ENCODE data around the gene SNTA1. TPM values are rescaled to one million over a fixed set of nuclear protein-coding genes. Genes with fewer than 3 reads are reported as not detected.

SNTA1 gene
- total and polyA plus RNA-seq, 2 donors (not counting 1 experiment from before 2014, with no cell fraction given): 17.2 to 46.6 TPM

- TF ChIP-seq CTCF (conservative IDR thresholded peaks at IDR 0.05 in 1 of 2, IDR thresholded peaks at IDR 0.05 in 1 of 2; ENCODE audit: low read depth in 1 of 2, low read length in 2 of 2) (no peak), EZH2 (IDR thresholded peaks at IDR 0.05; ENCODE audit: low read length, missing control alignments) (no peak)
- Histone ChIP-seq H3K27ac (ENCODE audit: insufficient read depth, low read length) (no peak overlapping the region), H3K79me2 (ENCODE audit: control insufficient read depth, insufficient read depth, low read length) (no peaks in the 10 kb centered on the region), H3K4me1 (ENCODE audit: control insufficient read depth, extremely low read depth, insufficient read depth, low read length) (no peaks in the 10 kb centered on the region), H3K4me3 (replicated peaks in 1 of 4; ENCODE audit: control extremely low read depth in 1 of 4, insufficient read depth in 1 of 4, low read depth in 3 of 4, low read length in 4 of 4) (no peak overlapping the region), H3K9me3 (ENCODE audit: control insufficient read depth, insufficient read depth, low read depth, low read length) (no peaks in the 10 kb centered on the region), H4K20me1 (ENCODE audit: control insufficient read depth, extremely low read depth, insufficient read depth, low read length) (no peaks in the 10 kb centered on the region), H2AFZ (ENCODE audit: low read length) (no peak overlapping the region), H3K36me3 (ENCODE audit: control insufficient read depth, insufficient read depth, low read length) (peaks cover 15% of the 10 kb centered on the region), H3K4me2 (ENCODE audit: extremely low read depth, insufficient read depth, low read length) (no peak overlapping the region), H3K27me3 (ENCODE audit: control insufficient read depth, insufficient read depth, low read length) (no peaks in the 10 kb centered on the region), H3K9ac (ENCODE audit: insufficient read depth, low read length) (no peak overlapping the region)
- DNase-seq (ENCODE audit: low read depth in 2 of 2): no peak
These were observed 35.8 kb downstream of the SNTA1 start for GRCh38 chr20:33407796-33408195.

- Histone ChIP-seq H3K9ac (ENCODE audit: insufficient read depth, low read length) (no peak overlapping the region), H3K27me3 (ENCODE audit: control insufficient read depth, insufficient read depth, low read length) (no peaks in the 10 kb centered on the region), H3K36me3 (ENCODE audit: control insufficient read depth, insufficient read depth, low read length) (peaks cover 15% of the 10 kb centered on the region), H3K4me2 (ENCODE audit: extremely low read depth, insufficient read depth, low read length) (no peak overlapping the region), H3K9me3 (ENCODE audit: control insufficient read depth, insufficient read depth, low read depth, low read length) (no peaks in the 10 kb centered on the region), H4K20me1 (ENCODE audit: control insufficient read depth, extremely low read depth, insufficient read depth, low read length) (no peaks in the 10 kb centered on the region), H2AFZ (ENCODE audit: low read length) (no peak overlapping the region), H3K4me3 (replicated peaks in 1 of 4; ENCODE audit: control extremely low read depth in 1 of 4, insufficient read depth in 1 of 4, low read depth in 3 of 4, low read length in 4 of 4) (no peak overlapping the region), H3K27ac (ENCODE audit: insufficient read depth, low read length) (no peak overlapping the region), H3K79me2 (ENCODE audit: control insufficient read depth, insufficient read depth, low read length) (no peaks in the 10 kb centered on the region), H3K4me1 (ENCODE audit: control insufficient read depth, extremely low read depth, insufficient read depth, low read length) (no peaks in the 10 kb centered on the region)
- TF ChIP-seq CTCF (conservative IDR thresholded peaks at IDR 0.05 in 1 of 2, IDR thresholded peaks at IDR 0.05 in 1 of 2; ENCODE audit: low read depth in 1 of 2, low read length in 2 of 2) (no peak), EZH2 (IDR thresholded peaks at IDR 0.05; ENCODE audit: low read length, missing control alignments) (no peak)
- DNase-seq (ENCODE audit: low read depth in 2 of 2): peak; percentile 45 to 49
These were observed 36.3 kb downstream of the SNTA1 start for GRCh38 chr20:33407251-33407650.

- H4K20me1 ChIP-seq (ENCODE audit: control insufficient read depth, extremely low read depth, insufficient read depth, low read length): no peaks in the 10 kb centered on the region
- no peak for TF ChIP-seq CTCF (conservative IDR thresholded peaks at IDR 0.05 in 1 of 2, IDR thresholded peaks at IDR 0.05 in 1 of 2; ENCODE audit: low read depth in 1 of 2, low read length in 2 of 2)
- TF ChIP-seq EZH2 (IDR thresholded peaks at IDR 0.05; ENCODE audit: low read length, missing control alignments): no peak
- H2AFZ ChIP-seq (ENCODE audit: low read length): no peak overlapping the region
- H3K9ac ChIP-seq (ENCODE audit: insufficient read depth, low read length): no peak overlapping the region
- no peaks in the 10 kb centered on the region for H3K9me3 ChIP-seq (ENCODE audit: control insufficient read depth, insufficient read depth, low read depth, low read length)
- H3K27ac ChIP-seq (ENCODE audit: insufficient read depth, low read length): no peak overlapping the region
- DNase-seq (ENCODE audit: low read depth in 2 of 2): no peak
- H3K27me3 ChIP-seq (ENCODE audit: control insufficient read depth, insufficient read depth, low read length): no peaks in the 10 kb centered on the region
- no peak overlapping the region for H3K4me2 ChIP-seq (ENCODE audit: extremely low read depth, insufficient read depth, low read length)
- peaks cover 6% of the 10 kb centered on the region for H3K36me3 ChIP-seq (ENCODE audit: control insufficient read depth, insufficient read depth, low read length)
- no peak overlapping the region for H3K4me3 ChIP-seq (replicated peaks in 1 of 4; ENCODE audit: control extremely low read depth in 1 of 4, insufficient read depth in 1 of 4, low read depth in 3 of 4, low read length in 4 of 4)
- peaks cover 20% of the 10 kb centered on the region for H3K79me2 ChIP-seq (ENCODE audit: control insufficient read depth, insufficient read depth, low read length)
- peaks cover 6% of the 10 kb centered on the region for H3K4me1 ChIP-seq (ENCODE audit: control insufficient read depth, extremely low read depth, insufficient read depth, low read length)
These were observed 39.3 kb downstream of the SNTA1 start for GRCh38 chr20:33404281-33404680.
